ENCODE measurements around the gene TMEM170B.

Gene TMEM170B

GRCh38 chr6:11623272-11623671 is 85.7 kb downstream of the TMEM170B start:
- H3K27ac ChIP-seq (ENCODE audit: low read length), result no peak overlapping the region
- no peaks in the 10 kb centered on the region for H3K27me3 ChIP-seq (ENCODE audit: control insufficient read depth, insufficient read depth, low read length)

GRCh38 chr6:11625302-11625701 is 87.8 kb downstream of the TMEM170B start:
- Histone ChIP-seq H3K4me3 (ENCODE audit: low read length) (no peak overlapping the region), H3K9ac (ENCODE audit: low read length) (no peak overlapping the region), H3K4me1 (ENCODE audit: control insufficient read depth, low read depth, low read length) (no peaks in the 10 kb centered on the region), H3K9me3 (ENCODE audit: control insufficient read depth, low read depth, low read length) (no peaks in the 10 kb centered on the region), H3K27me3 (ENCODE audit: control insufficient read depth, insufficient read depth, low read length) (no peaks in the 10 kb centered on the region), H3K36me3 (ENCODE audit: control insufficient read depth, low read depth, low read length) (no peaks in the 10 kb centered on the region), H3K27ac (ENCODE audit: low read length) (no peak overlapping the region)

More at GRCh38 chr6:11623272-11623671, 85.7 kb downstream of the TMEM170B start:
- Histone ChIP-seq H3K36me3 (ENCODE audit: control insufficient read depth, low read depth, low read length) (no peaks in the 10 kb centered on the region), H3K9me3 (ENCODE audit: control insufficient read depth, low read depth, low read length) (no peaks in the 10 kb centered on the region), H3K4me3 (ENCODE audit: low read length) (no peak overlapping the region), H3K9ac (ENCODE audit: low read length) (no peak overlapping the region), H3K4me1 (ENCODE audit: control insufficient read depth, low read depth, low read length) (no peaks in the 10 kb centered on the region)

- Histone ChIP-seq H3K4me3 (ENCODE audit: low read length) (no peak overlapping the region), H3K36me3 (ENCODE audit: control insufficient read depth, low read depth, low read length) (no peaks in the 10 kb centered on the region), H3K9ac (ENCODE audit: low read length) (no peak overlapping the region), H3K9me3 (ENCODE audit: control insufficient read depth, low read depth, low read length) (no peaks in the 10 kb centered on the region), H3K4me1 (ENCODE audit: control insufficient read depth, low read depth, low read length) (no peaks in the 10 kb centered on the region), H3K27me3 (ENCODE audit: control insufficient read depth, insufficient read depth, low read length) (no peaks in the 10 kb centered on the region), H3K27ac (ENCODE audit: low read length) (no peak overlapping the region)
Observed at GRCh38 chr6:11626356-11626755, 88.8 kb downstream of the TMEM170B start.

- Histone ChIP-seq H3K27me3 (ENCODE audit: control insufficient read depth, insufficient read depth, low read length) (no peaks in the 10 kb centered on the region), H3K36me3 (ENCODE audit: control insufficient read depth, low read depth, low read length) (no peaks in the 10 kb centered on the region), H3K9me3 (ENCODE audit: control insufficient read depth, low read depth, low read length) (no peaks in the 10 kb centered on the region), H3K4me1 (ENCODE audit: control insufficient read depth, low read depth, low read length) (no peaks in the 10 kb centered on the region), H3K27ac (ENCODE audit: low read length) (no peak overlapping the region), H3K4me3 (ENCODE audit: low read length) (no peak overlapping the region), H3K9ac (ENCODE audit: low read length) (no peak overlapping the region)
Observed at GRCh38 chr6:11628562-11628961, 91.0 kb downstream of the TMEM170B start.

GRCh38 chr6:11631008-11631407 is 93.5 kb downstream of the TMEM170B start:
- H3K9me3 ChIP-seq (ENCODE audit: control insufficient read depth, low read depth, low read length), result no peaks in the 10 kb centered on the region
- H3K4me3 ChIP-seq (ENCODE audit: low read length), result no peak overlapping the region
- H3K9ac ChIP-seq (ENCODE audit: low read length), result no peak overlapping the region
- no peak overlapping the region for H3K27ac ChIP-seq (ENCODE audit: low read length)
- no peaks in the 10 kb centered on the region for H3K4me1 ChIP-seq (ENCODE audit: control insufficient read depth, low read depth, low read length)
- H3K36me3 ChIP-seq (ENCODE audit: control insufficient read depth, low read depth, low read length), result no peaks in the 10 kb centered on the region
- H3K27me3 ChIP-seq (ENCODE audit: control insufficient read depth, insufficient read depth, low read length), result no peaks in the 10 kb centered on the region

- Histone ChIP-seq H3K4me3 (ENCODE audit: low read length) (no peak overlapping the region), H3K27me3 (ENCODE audit: control insufficient read depth, insufficient read depth, low read length) (no peaks in the 10 kb centered on the region), H3K4me1 (ENCODE audit: control insufficient read depth, low read depth, low read length) (no peaks in the 10 kb centered on the region), H3K27ac (ENCODE audit: low read length) (no peak overlapping the region), H3K9me3 (ENCODE audit: control insufficient read depth, low read depth, low read length) (no peaks in the 10 kb centered on the region), H3K36me3 (ENCODE audit: control insufficient read depth, low read depth, low read length) (no peaks in the 10 kb centered on the region), H3K9ac (ENCODE audit: low read length) (no peak overlapping the region)
Observed at GRCh38 chr6:11631539-11631938, 94.0 kb downstream of the TMEM170B start.

- Histone ChIP-seq H3K27me3 (ENCODE audit: control insufficient read depth, insufficient read depth, low read length) (no peaks in the 10 kb centered on the region), H3K4me1 (ENCODE audit: control insufficient read depth, low read depth, low read length) (no peaks in the 10 kb centered on the region), H3K9me3 (ENCODE audit: control insufficient read depth, low read depth, low read length) (no peaks in the 10 kb centered on the region), H3K36me3 (ENCODE audit: control insufficient read depth, low read depth, low read length) (no peaks in the 10 kb centered on the region), H3K9ac (ENCODE audit: low read length) (no peak overlapping the region), H3K27ac (ENCODE audit: low read length) (no peak overlapping the region), H3K4me3 (ENCODE audit: low read length) (no peak overlapping the region)
Observed at GRCh38 chr6:11632231-11632630, 94.7 kb downstream of the TMEM170B start.

GRCh38 chr6:11632795-11633511 is 95.4 kb downstream of the TMEM170B start:
- no peaks in the 10 kb centered on the region for H3K4me1 ChIP-seq (ENCODE audit: control insufficient read depth, low read depth, low read length)
- no peak overlapping the region for H3K9ac ChIP-seq (ENCODE audit: low read length)
- H3K9me3 ChIP-seq (ENCODE audit: control insufficient read depth, low read depth, low read length), result no peaks in the 10 kb centered on the region

More at GRCh38 chr6:11632795-11633511, 95.4 kb downstream of the TMEM170B start:
- no peaks in the 10 kb centered on the region for H3K27me3 ChIP-seq (ENCODE audit: control insufficient read depth, insufficient read depth, low read length)
- no peak overlapping the region for H3K4me3 ChIP-seq (ENCODE audit: low read length)
- H3K36me3 ChIP-seq (ENCODE audit: control insufficient read depth, low read depth, low read length), result no peaks in the 10 kb centered on the region
- H3K27ac ChIP-seq (ENCODE audit: low read length), result no peak overlapping the region

All from iPS-18a (cell line).